ENCODE measurements around the gene STX8. TPM values are rescaled to one million over a fixed set of nuclear protein-coding genes. Genes with fewer than 3 reads are reported as not detected.

STX8 gene
- total and polyA plus RNA-seq, 9 of the 15 experiments (the other 6 are each of a cell fraction or from before 2014, with no cell fraction given), result 14.6 to 42.5 (median 22.1) TPM

DNA sequence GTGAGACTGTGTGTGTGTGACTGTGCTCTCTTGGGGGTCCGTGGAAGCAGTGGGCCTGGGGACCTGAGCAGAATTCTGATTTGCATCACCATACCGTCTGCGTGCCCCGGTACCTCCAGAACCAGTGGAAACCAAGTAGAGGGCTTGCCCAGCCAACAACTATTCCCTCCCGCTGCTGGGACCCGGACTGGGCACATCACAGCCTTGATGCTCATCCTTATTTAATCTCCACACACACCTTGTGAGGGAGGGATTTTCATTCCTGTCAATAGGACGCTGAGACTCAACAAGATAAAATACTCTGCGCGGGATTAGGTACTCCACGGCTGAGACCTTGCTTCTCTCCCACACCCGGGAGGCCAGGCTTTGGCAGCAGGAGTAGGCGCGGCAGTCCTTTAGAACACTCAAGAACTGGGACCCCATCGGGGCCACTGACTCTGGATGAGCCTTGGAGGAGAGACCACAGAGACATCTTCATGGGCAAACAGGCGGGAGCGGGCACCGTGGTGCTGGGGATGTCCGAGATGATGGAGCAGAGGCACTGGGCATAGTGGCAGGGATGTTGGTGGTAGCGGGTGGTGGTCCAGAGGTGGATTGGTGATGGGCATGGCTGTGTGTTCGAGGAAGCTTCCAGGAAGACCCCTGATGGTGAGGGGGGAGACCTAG lies 346.3 kb downstream of the STX8 start (continued):
- TF ChIP-seq TBP (optimal IDR thresholded peaks at IDR 0.05; ENCODE audit: low read depth, low read length), result no peak
- TF ChIP-seq NR2C2 (CRISPR knock-in tag; IDR thresholded peaks at IDR 0.05), result no peak
- no peak for TF ChIP-seq NR2C2 (tag; IDR thresholded peaks at IDR 0.05)
- TF ChIP-seq NONO (IDR thresholded peaks at IDR 0.05; ENCODE audit: low read depth in 2 of 2, low read length in 1 of 2), result no peak
- no peak for TF ChIP-seq BRF1 (IDR thresholded peaks at IDR 0.05; ENCODE audit: borderline replicate concordance, extremely low read depth, insufficient read length)
- TF ChIP-seq ZNF764 (CRISPR knock-in tag; IDR thresholded peaks at IDR 0.05; ENCODE audit: low read depth), result no peak
- no peak for TF ChIP-seq NR4A1 (CRISPR knock-in tag; IDR thresholded peaks at IDR 0.05)
- no peak for TF ChIP-seq NR4A1 (tag; IDR thresholded peaks at IDR 0.05)
- TF ChIP-seq ZKSCAN8 (CRISPR knock-in tag; IDR thresholded peaks at IDR 0.05), result no peak
- no peak for TF ChIP-seq JUND (IDR thresholded peaks at IDR 0.05; ENCODE audit: borderline replicate concordance, low read depth, low read length)
- no peak for TF ChIP-seq JUND (tag; IDR thresholded peaks at IDR 0.05; ENCODE audit: borderline replicate concordance, low read depth, low read length)
- TF ChIP-seq JUNB (CRISPR knock-in tag; conservative IDR thresholded peaks at IDR 0.05), result no peak
